Stimulated activated naive B cell treated with anti-CD40 and anti-IgM and Interleukin-4, amounts not matched to agents 10 μg/mL and 1 μg/mL and 100 μg/mL, for 72 hours (primary cell): ENCODE measurements around the gene MTX1.
"Not testable (repeated sequence)": the region's sequence is repeated elsewhere in the genome, so short reads cannot be mapped to it uniquely, and the experiment has no call there.

ENCODE experiments used
- ATAC-seq, 2 donors: fragments of 150-1000 bp; cut with Tn5 transposase; replicated peaks; 2 replicates each; pipeline ENCODE4 v1.10.0; 2021; ENCODE audit warnings: moderate library complexity in 1 of 2
- DNase-seq: peaks from one replicate; pipeline ENCODE4 v3.0.0; 2021
- H3K27ac Mint-ChIP-seq: one replicate; pipeline ENCODE4 v1.8.0; 2022; ENCODE audit warnings: mild to moderate bottlenecking, mixed read lengths
- H3K27me3 Mint-ChIP-seq, 2 donors: one replicate each; pipeline ENCODE4 v1.8.0; 2022; ENCODE audit warnings: mixed read lengths in 2 of 2
- H3K36me3 Mint-ChIP-seq, 2 donors: one replicate each; pipeline ENCODE4 v1.8.0; 2022; ENCODE audit warnings: mixed read lengths in 2 of 2, mild to moderate bottlenecking in 1 of 2
- H3K4me1 Mint-ChIP-seq, 2 donors: one replicate each; pipeline ENCODE4 v1.8.0; 2022; ENCODE audit warnings: mixed read lengths in 2 of 2, mild to moderate bottlenecking in 1 of 2
- H3K4me3 Mint-ChIP-seq, 2 donors: one replicate each; pipeline ENCODE4 v1.8.0; 2022; ENCODE audit warnings: mild to moderate bottlenecking in 2 of 2, mixed read lengths in 2 of 2, moderate library complexity in 1 of 2
- H3K9me3 Mint-ChIP-seq, 2 donors: one replicate each; pipeline ENCODE4 v1.8.0; 2022; ENCODE audit warnings: mixed read lengths in 2 of 2, mild to moderate bottlenecking in 1 of 2

The MTX1 gene

GRCh38 chr1:155242805-155243358 lies 34.4 kb downstream of the MTX1 start:
- no peak for ATAC-seq
- Mint-ChIP-seq H3K27me3 (no peaks in the 10 kb centered on the region), H3K9me3 (no peaks in the 10 kb centered on the region), H3K36me3 (peaks cover 10 to 31% of the 10 kb centered on the region in 2 donors), H3K4me3 (peak overlapping the region; percentile 82 to 84), H3K27ac (peak overlapping the region; percentile 6), H3K4me1 (peaks cover 29 to 44% of the 10 kb centered on the region in 2 donors)
- DNase-seq = no peak

DNA sequence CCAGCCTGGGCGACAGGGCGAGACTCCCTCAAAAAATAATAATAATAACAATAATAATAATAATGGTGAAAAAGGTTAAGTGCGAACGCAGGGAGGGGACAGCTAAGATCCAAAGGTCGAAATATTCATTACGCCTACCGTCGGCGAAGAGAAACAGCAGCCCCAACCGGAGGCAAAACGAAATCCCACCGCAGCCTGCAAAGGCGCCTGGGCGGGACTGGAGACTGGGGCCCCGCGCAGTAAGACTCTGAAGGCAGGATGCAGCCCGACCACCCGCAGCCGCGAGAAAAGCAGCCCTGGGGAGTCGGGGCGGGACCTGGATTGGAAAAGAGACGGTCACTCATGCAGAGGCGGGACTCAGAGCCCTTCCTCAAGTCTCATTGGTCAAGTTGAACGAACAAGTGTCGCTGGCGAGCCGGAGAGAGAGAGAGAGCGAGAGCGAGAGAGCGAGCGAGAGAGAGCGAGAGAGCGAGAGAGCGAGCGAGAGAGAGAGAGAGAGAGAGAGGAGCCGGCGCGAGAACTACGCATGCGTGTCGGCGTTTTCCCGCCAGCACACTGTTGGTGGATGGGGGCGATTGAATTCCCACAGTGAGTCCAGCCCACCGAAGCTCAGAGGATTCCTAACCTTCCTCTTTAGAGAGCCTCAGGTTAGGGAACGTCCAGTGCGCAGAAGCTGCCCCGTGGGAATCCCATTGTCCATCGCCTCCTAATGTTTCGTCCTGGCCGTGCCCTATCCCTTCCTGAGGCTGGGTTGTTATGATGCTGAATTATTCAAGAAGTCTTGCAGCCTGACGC lies 36.1 kb downstream of the MTX1 start:
- Mint-ChIP-seq H3K27ac (peak overlapping the region; percentile 84), H3K36me3 (peaks cover 2 to 22% of the 10 kb centered on the region in 2 donors), H3K4me1 (peaks cover 29 to 38% of the 10 kb centered on the region in 2 donors), H3K9me3 (no peaks in the 10 kb centered on the region), H3K27me3 (no peaks in the 10 kb centered on the region), H3K4me3 (peak overlapping the region; percentile 82 to 84)
- DNase-seq (peak; percentile 93), ATAC-seq (peak; percentile 91 to 94)

DNA sequence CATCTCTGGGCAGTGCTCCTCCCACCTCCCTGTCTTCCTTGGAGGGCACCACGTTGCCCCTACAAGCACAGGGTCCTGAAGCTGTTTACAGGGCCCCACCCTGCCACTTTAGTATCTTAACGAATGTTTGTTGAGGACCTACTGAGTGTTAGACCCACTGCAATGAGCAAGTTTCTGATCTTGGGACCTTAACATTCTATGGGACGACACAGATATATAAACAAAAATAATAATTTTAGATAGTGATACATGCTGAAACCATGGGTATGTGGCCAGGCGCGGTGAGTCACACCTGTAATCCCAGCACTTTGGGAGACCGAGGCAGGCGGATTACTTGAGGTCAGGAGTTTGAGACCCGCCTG lies 36.6 kb downstream of the MTX1 start:
- no peak for ATAC-seq
- peak overlapping the region; percentile 82 to 84 for H3K4me3 Mint-ChIP-seq
- H3K27ac Mint-ChIP-seq = peak overlapping the region; percentile 84
- peaks cover 2 to 22% of the 10 kb centered on the region in 2 donors for H3K36me3 Mint-ChIP-seq
- H3K9me3 Mint-ChIP-seq = no peaks in the 10 kb centered on the region
- peaks cover 31 to 39% of the 10 kb centered on the region in 2 donors for H3K4me1 Mint-ChIP-seq
- DNase-seq = no peak
- H3K27me3 Mint-ChIP-seq = no peaks in the 10 kb centered on the region

GRCh38 chr1:155246796-155247195 lies 38.3 kb downstream of the MTX1 start:
- DNase-seq, ATAC-seq, H3K9me3 Mint-ChIP-seq, H3K4me3 Mint-ChIP-seq, H3K27me3 Mint-ChIP-seq: not testable (repeated sequence)
- Mint-ChIP-seq H3K36me3 (peaks cover 2 to 15% of the 10 kb centered on the region in 2 donors), H3K27ac (peak overlapping the region; percentile 7), H3K4me1 (peaks cover 25 to 32% of the 10 kb centered on the region in 2 donors)

GRCh38 chr1:155247667-155248553 lies 39.4 kb downstream of the MTX1 start:
- DNase-seq (no peak), ATAC-seq (no peak)
- H3K27ac Mint-ChIP-seq = no peak overlapping the region
- peaks cover 2 to 18% of the 10 kb centered on the region in 2 donors for H3K36me3 Mint-ChIP-seq
- peaks cover 24 to 29% of the 10 kb centered on the region in 2 donors for H3K4me1 Mint-ChIP-seq
- H3K4me3 Mint-ChIP-seq = no peak overlapping the region
- H3K9me3 Mint-ChIP-seq = no peaks in the 10 kb centered on the region
- H3K27me3 Mint-ChIP-seq = no peaks in the 10 kb centered on the region

- no peak for DNase-seq
- H3K27ac Mint-ChIP-seq = peak overlapping the region; percentile 81
These were observed 41.7 kb downstream of the MTX1 start for GRCh38 chr1:155250246-155250632.

GRCh38 chr1:155250633-155251449 lies 42.3 kb downstream of the MTX1 start:
- peak; percentile 96 to 98 for ATAC-seq
- H3K27ac Mint-ChIP-seq = peak overlapping the region; percentile 76

More at GRCh38 chr1:155250246-155250632, 41.7 kb downstream of the MTX1 start:
- Mint-ChIP-seq H3K4me1 (peaks cover 31 to 32% of the 10 kb centered on the region in 2 donors), H3K27me3 (no peaks in the 10 kb centered on the region), H3K36me3 (peaks cover 3 to 23% of the 10 kb centered on the region in 2 donors), H3K9me3 (no peaks in the 10 kb centered on the region), H3K4me3 (peak overlapping the region; percentile 83 to 86)
- peak; percentile 21 to 24 for ATAC-seq

GRCh38 chr1:155251566-155251965 lies 43.1 kb downstream of the MTX1 start:
- no peak for DNase-seq
- peaks cover 35 to 44% of the 10 kb centered on the region in 2 donors for H3K4me1 Mint-ChIP-seq
- peaks cover 3 to 24% of the 10 kb centered on the region in 2 donors for H3K36me3 Mint-ChIP-seq
- H3K4me3 Mint-ChIP-seq = no peak overlapping the region
- H3K9me3 Mint-ChIP-seq = no peaks in the 10 kb centered on the region
- H3K27ac Mint-ChIP-seq = no peak overlapping the region
- ATAC-seq = no peak
- no peaks in the 10 kb centered on the region for H3K27me3 Mint-ChIP-seq

More at GRCh38 chr1:155250633-155251449, 42.3 kb downstream of the MTX1 start:
- H3K4me3 Mint-ChIP-seq = peak overlapping the region; percentile 71 to 86
- peak; percentile 92 for DNase-seq
- H3K9me3 Mint-ChIP-seq = no peaks in the 10 kb centered on the region
- H3K4me1 Mint-ChIP-seq = peaks cover 32 to 37% of the 10 kb centered on the region in 2 donors
- H3K27me3 Mint-ChIP-seq = no peaks in the 10 kb centered on the region
- H3K36me3 Mint-ChIP-seq = peaks cover 3 to 24% of the 10 kb centered on the region in 2 donors

- ATAC-seq (no peak), DNase-seq (no peak)
- Mint-ChIP-seq H3K4me3 (peak overlapping the region; percentile 11 to 95), H3K27ac (no peak overlapping the region), H3K9me3 (no peaks in the 10 kb centered on the region), H3K27me3 (no peaks in the 10 kb centered on the region), H3K36me3 (peaks cover 11 to 30% of the 10 kb centered on the region in 2 donors), H3K4me1 (peaks cover 40 to 55% of the 10 kb centered on the region in 2 donors)
These were observed 44.7 kb downstream of the MTX1 start for GRCh38 chr1:155253208-155253607.

- ATAC-seq (no peak), DNase-seq (no peak)
- Mint-ChIP-seq H3K36me3 (peaks cover 13 to 34% of the 10 kb centered on the region in 2 donors), H3K27ac (peak overlapping the region; percentile 87), H3K9me3 (no peaks in the 10 kb centered on the region), H3K27me3 (no peaks in the 10 kb centered on the region), H3K4me3 (peak overlapping the region; percentile 87 to 95), H3K4me1 (peaks cover 40 to 55% of the 10 kb centered on the region in 2 donors)
These were observed 45.3 kb downstream of the MTX1 start for GRCh38 chr1:155253797-155254196.

DNA sequence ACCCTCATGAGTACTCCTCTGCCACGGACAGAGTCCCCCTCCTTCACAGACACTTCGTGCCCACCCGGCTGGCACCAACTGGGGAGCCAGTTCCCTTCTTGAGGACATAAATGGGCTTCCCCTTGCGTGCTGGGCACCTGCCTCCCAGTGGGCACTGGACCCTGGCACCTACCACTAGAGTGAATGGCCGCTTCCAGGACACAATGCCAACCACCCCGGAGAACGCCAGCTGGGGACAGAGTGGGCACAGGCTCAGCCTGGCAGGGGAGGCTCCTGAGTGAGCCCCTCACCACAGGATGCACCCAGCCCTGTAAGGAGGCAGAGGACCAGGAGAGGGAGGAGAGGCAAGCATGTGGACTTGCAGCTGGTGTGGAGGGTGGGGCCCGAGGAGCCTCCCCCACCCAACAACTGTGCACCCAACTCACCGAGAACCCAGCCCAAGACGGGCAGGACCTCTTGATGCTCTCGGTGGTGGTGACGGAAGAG lies 45.8 kb downstream of the MTX1 start:
- peak overlapping the region; percentile 87 to 95 for H3K4me3 Mint-ChIP-seq

DNA sequence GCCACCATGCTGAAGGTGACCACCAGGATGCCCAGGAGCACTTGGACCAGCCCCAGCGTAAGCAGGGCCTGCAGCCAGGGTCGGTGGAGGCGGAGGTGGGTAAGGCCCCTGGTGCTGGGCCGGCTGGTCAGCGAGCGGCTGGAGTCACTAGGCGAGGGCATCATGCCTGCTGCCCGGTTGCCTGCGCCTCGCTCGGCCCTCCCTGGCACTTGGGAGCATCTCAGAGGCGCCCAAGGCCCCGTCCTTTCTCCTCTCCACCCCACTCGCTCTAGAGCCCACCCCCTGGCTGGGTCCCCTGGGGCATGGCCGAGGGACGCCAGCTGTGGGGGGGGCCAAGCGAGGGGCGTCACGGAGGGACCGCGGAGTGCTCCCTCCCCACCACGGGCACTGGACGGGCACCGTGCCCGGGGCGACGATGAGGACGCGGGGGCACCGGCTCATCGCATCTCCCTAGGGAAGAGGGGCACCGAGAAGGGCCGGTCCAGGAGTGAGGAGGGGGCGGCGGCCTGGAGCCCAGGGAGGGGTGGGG lies 46.3 kb downstream of the MTX1 start:
- Mint-ChIP-seq H3K4me3 (peak overlapping the region; percentile 87 to 95), H3K27me3 (no peaks in the 10 kb centered on the region), H3K36me3 (peaks cover 13 to 34% of the 10 kb centered on the region in 2 donors), H3K27ac (peak overlapping the region; percentile 87), H3K4me1 (peaks cover 40 to 55% of the 10 kb centered on the region in 2 donors), H3K9me3 (no peaks in the 10 kb centered on the region)
- DNase-seq (no peak), ATAC-seq (peak; percentile 1 to 10)

More for the DNA sequence above, 45.8 kb downstream of the MTX1 start:
- DNase-seq = no peak
- peak overlapping the region; percentile 87 for H3K27ac Mint-ChIP-seq
- H3K4me1 Mint-ChIP-seq = peaks cover 40 to 55% of the 10 kb centered on the region in 2 donors
- no peak for ATAC-seq
- peaks cover 13 to 34% of the 10 kb centered on the region in 2 donors for H3K36me3 Mint-ChIP-seq
- no peaks in the 10 kb centered on the region for H3K9me3 Mint-ChIP-seq
- no peaks in the 10 kb centered on the region for H3K27me3 Mint-ChIP-seq
